ENCODE results near the gene PARD3.
"Not testable (repeated sequence)": the region's sequence is repeated elsewhere in the genome, so short reads cannot be mapped to it uniquely, and the experiment has no call there.

PARD3 gene

DNA sequence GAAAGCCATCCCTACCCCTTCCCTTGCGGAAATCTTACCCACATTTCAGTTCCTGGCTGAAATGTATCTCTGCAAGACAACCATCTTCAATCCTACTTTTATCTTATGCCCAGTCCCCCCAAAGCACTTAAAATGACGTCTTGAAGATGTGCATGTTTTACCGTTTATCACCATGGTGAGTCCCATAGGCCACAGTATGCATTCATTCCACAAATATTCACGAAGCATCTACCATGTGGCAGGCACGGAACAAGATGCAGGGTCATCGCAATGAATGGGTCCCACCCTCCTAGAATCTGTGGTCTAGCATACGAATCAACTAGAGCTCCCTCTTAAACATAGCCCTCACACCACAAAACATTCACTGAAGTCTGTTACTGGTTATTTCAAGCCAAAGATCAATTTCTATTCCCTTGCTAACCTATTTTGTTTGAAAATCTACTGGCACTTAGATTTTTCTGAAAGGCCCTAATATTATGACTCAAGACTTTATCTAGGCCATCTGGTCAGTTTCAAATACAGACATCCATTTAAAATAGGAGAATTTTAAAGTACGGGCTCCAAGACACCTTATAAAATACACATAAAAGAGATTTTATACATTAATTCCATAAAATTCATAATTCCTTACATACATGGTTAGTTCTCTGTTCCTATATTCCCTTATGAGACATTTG lies 99.4 kb downstream of the PARD3 start:
- no peak for DNase-seq (ENCODE audit: low spot score)

DNA sequence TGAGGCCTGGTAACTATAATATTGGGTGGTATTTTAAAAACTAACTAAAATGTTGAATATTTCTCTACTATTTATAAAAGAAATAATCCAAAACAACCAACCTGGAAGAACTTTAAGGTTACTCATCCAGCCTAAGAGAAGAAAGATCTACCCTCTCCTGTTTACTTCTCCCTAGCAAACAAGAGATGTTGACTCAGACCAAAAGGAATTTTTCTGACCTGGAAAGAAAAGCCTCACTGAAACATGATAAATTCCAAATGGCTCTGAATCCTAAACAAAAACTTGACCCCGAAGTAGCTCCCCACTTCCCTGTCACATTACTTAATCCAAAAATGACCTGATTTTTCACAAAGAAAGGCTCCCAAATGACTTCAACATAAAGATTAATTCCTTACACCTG lies 101.2 kb downstream of the PARD3 start:
- DNase-seq (ENCODE audit: low spot score), result no peak

DNA sequence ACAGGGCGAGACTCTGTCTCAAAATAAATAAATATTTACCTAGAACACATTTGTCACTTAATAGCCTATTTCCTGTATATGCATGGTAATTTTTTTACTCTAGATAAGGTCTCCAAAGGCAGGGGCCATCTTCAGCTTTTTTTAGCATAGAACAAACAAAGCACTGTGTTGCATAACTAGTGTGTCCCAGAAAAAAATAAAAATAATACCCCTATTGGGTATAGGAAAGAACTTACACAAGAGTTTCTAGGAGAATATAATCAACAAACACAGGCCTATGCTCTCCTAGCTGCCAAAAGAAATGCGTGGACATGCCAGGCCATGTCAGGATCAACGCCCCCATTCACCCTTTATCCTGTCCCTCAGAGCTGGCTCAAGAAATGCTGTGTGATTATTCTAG lies 103.6 kb downstream of the PARD3 start:
- DNase-seq (ENCODE audit: low spot score), result peak; percentile 40

DNA sequence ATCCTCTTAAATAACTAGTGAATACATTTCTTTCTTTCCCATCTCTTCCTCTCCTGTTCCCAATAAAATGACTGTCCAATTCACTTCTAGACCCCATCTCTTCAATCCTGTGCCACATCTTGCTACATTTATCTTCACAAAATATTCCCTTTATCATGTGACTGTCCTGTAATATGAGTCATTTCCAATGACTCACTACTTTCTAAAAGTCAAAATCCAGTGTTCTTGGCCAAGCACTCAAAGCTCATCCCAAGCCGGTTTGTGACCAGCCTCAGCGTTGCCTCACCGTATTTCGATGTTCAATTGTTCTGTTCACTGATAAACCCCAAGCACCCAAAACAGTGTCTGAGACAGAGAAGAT lies 104.7 kb downstream of the PARD3 start:
- DNase-seq (ENCODE audit: low spot score), result peak; percentile 79

DNA sequence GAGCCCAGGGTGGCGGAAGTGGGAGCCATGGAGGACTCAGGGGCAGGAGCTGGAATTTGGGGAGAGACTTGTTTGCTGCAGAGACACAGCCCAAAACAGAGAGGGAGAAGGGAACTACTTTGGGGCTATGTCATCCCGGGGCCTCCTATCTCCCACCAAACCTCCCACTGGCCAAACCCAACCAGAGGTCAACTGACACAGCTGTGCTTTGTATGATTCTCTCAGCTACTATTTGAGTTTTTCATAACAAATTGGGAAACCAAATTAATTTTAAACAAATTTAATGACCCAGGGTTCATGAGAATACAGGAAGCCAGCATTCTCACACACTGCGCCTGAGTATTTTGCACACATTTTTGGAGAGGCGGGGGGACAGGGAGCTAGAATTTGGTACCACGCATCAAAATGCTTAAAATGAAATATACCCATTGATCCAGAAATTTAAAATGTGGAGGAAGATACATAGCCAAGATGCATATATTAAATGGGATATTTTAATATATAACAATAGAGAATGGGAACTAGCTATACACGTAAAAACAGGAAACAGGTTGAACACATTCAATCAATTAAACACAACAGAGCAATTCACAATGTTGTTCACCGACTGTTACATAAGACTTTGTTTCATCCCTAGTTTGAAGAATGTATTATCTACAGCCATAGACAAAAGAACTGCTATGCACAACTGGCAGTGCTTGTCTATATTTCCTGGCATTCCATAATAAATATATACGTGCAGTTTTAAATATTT lies 105.3 kb downstream of the PARD3 start:
- DNase-seq (ENCODE audit: low spot score), result no peak

GRCh38 chr10:34707656-34708055 lies 107.4 kb downstream of the PARD3 start:
- no peak for DNase-seq (ENCODE audit: low spot score)

GRCh38 chr10:34706992-34707391 lies 108.1 kb downstream of the PARD3 start:
- not testable (repeated sequence) for DNase-seq (ENCODE audit: low spot score)

DNA sequence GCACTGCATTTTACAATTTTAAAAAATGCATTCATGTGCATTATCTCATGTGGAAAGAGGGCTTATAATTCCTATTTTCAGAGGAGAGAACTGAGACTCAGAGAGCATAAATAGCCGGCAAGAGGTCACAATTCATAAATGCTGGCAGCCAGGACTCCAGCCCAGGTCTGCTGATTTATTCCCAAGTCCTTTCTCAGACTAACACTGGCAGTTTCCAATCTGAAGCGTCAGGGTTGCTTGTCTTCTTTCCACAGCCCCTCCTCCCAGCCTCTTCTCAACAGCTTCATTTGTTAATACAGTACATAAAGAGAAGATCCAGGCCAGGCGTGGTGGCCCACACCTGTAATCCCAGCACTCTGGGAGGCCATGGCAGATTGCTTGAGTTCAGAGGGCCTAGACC lies 108.9 kb downstream of the PARD3 start:
- DNase-seq (ENCODE audit: low spot score), result no peak

DNA sequence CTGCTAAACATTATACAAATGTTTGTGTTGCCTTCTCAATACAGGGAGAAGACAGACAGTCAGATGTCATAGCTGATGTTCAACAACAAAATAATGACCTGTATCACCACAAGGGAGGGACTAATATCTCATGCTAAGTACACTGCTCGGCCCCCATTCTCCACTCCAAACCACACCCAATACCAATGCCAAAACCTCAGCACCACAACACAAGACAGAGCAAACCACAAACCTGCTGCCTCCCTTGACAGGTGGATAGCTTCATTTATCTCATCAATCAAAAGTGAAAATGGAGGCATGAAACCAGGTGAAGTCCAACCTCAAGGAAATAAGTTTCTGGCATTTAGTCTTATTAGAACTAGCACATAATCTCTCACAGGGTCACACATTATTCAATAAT lies 109.5 kb downstream of the PARD3 start:
- DNase-seq (ENCODE audit: low spot score), result no peak

DNA sequence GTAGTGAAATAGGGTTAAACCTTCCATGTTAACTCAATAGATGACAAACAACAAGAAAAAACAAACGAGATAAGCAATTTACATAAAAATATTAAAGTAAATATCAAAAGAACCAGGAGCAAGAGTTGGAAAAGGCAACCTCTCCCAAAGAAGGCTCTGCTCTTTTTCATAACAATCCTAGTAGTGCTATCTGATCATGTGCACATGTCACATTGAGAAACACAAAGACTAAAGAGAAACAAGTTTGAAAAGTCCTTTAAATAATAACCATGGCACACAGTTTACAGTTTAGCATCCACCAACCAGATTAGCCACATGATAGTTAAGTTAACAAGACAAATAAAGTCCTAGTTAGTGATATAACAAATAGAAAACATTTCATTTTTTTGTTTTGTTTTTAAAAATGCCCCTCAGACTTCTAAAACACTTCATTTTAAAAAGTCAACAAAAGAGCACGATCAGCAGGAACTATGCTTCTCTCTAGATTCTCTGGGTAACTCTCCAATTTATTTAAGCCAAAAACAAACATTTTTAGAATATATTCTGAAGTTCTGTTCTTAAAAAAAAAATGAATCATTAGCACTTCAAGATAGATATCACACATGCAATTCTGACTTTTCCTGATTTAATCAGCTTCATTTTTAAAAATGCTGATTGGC lies 110.4 kb downstream of the PARD3 start:
- no peak for DNase-seq (ENCODE audit: low spot score)

- no peak for DNase-seq (ENCODE audit: low spot score)
Measured at GRCh38 chr10:34702982-34703381, 112.1 kb downstream of the PARD3 start.

DNA sequence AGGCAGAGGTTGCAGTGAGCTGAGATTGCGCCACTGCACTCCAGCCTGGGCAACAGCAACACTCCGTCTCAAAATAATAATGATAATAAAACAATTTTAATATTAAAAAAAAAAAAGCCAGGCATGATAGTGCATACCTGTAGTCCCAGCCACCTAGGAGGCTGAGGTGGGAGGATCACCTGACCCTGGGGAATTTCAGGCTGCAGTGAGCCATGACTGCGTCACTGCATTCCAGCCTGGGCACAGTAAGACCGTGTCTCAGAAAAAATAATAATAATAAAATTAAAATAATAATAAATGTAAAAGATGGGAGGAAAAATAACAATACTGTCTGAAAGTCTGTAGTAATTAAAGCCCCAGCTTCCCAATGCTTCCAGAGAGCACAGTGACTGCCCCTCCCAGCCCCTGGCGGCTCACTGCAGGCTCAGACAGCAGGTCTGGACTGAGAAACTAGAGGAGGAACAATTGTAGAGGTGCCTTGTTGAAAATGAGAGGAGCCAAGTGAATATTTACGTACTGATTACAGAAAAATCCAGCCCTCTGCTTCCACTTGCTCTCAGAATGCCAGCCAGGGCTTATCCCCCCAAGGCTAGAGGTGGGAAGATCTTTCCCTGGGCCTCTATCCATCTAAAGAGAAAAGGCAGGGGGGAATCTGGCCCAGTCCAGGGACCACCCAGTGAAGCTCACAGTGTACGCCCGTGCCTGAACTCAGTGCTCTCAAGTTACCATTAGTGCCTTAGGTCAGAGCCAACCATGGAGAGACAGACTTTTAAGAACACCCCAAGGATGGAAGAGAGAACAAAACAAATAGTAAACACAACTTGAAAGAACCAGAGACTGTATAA lies 112.8 kb downstream of the PARD3 start:
- no peak for DNase-seq (ENCODE audit: low spot score)

DNA sequence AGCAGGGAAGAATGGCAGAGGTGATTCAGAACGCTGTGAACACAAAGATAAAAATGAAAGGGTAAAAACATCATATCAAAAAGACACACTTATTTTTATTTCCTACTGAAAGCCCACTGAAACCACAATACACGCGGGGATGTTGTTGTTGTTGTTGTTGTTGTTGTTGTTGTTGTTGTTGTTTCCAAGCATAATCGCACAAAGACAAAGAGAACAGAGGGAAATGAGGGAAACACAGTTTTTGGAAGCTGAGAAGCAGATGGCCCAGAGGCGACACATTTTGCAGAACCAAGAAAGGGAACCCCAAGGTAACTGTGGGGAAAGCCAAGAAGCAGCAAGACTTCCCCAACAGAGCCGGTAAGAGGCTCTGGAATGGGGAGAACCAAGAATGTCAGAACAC lies 113.9 kb downstream of the PARD3 start:
- no peak for DNase-seq (ENCODE audit: low spot score)

DNA sequence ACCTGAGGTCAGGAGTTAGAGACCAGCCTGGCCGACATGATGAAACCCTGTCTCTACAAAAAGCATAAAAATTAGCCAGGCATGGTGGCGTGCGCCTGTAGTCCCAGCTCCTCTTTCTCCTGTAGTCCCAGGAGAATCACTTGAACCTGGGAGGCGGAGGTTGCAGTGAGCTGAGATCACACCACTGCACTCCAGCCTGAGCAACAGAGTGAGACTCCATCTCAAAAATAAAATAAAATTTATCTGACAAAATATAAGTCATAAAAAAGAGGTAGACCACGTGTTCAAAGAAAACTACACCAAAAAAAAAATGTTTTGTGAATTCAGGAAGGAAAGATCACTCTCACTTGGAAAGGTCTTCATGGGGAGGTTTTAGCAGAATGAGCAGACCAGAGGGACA lies 114.3 kb downstream of the PARD3 start:
- not testable (repeated sequence) for DNase-seq (ENCODE audit: low spot score)

- no peak for DNase-seq (ENCODE audit: low spot score)
Measured at GRCh38 chr10:34699904-34700517, 115.1 kb downstream of the PARD3 start.

- peak; percentile 49 for DNase-seq (ENCODE audit: low spot score)
Measured at GRCh38 chr10:34698979-34699378, 116.1 kb downstream of the PARD3 start.

DNA sequence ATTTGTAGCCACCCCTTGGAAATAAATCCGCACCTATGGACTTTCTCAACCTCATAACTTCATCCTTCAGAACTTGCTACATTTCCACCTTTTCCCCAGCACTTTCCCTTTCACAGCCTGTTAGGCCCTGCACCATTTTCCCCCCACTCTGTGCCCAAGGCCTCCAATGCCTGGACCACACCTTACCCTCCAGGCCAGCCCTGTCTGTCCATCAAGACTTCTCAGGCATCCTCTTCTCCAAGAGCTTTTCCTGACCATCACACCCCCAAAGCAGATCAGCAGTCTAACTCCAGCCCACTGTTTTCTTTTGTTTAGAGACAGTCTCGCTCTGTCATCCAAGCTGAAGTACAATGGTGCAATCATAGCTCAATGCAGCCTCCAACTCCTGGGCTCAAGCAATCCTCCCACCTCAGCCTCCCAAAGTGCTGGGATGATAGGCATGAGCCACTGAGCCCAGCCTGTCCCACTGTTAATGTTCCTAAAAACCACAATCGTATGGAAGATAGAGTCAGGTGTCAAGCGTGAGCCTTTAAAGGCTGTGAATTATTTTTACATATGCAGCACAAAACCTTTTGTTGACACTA lies 116.8 kb downstream of the PARD3 start:
- DNase-seq (ENCODE audit: low spot score), result no peak

- no peak for DNase-seq (ENCODE audit: low spot score)
Measured at GRCh38 chr10:34697351-34698247, 117.5 kb downstream of the PARD3 start.

- peak; percentile 12 for DNase-seq (ENCODE audit: low spot score)
Measured at GRCh38 chr10:34696423-34696822, 118.7 kb downstream of the PARD3 start.

DNA sequence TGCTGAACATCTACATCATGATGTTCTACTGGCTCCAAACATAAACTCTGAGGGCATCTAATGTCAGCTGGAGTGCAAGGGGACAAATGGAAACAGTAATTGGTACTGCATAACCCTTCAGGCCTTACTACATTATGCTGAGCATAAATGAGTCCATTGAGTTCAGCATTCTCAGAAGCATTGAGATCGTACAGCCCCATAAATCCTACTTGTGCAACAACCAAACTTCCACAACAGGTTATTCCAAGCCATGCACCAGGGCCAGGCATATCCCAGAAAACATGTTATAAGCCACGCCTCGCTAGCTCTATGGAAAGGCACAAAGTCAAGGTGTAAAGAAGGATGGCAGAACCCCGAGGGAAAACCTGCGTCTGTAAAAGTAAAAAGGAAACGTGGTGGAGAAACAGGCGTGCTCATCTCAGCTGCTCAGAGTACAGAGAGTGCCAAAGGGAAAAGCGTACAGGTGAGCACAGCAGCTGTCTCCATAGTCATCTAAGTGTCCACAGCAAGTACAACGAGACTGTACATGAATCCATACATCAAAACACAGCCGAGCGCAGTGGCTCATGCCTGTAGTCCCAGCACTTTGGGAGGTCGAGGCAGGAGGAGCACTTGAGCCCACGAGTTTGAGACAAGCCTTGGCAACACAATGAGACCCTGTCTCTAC lies 124.6 kb downstream of the PARD3 start:
- DNase-seq (ENCODE audit: low spot score), result no peak

All from COLO829 (cell line).